ENCODE measurements around the gene NEK8. TPM values are rescaled to one million over a fixed set of nuclear protein-coding genes. Genes with fewer than 3 reads are reported as not detected.

The NEK8 gene
- total RNA-seq, 1 donor from 2014 or later = 29.7 TPM

- Mint-ChIP-seq H3K4me3 (no peak overlapping the region), H3K27ac (no peak overlapping the region), H3K36me3 (ENCODE audit: low read depth) (peaks cover 13% of the 10 kb centered on the region), H3K9me3 (no peaks in the 10 kb centered on the region), H3K4me1 (peaks cover 17% of the 10 kb centered on the region), H3K27me3 (no peaks in the 10 kb centered on the region)
- intact Hi-C loops (cut with micrococcal nuclease) = no loop called here
- CTCF ChIA-PET = no interaction called here
- ATAC-seq (ENCODE audit: low read depth) (no peak), DNase-seq (no peak)
- no peak for TF ChIP-seq CTCF (IDR thresholded peaks at IDR 0.05)
- POLR2A ChIA-PET = no interaction called here
Observed at GRCh38 chr17:28783161-28783560, 54.6 kb downstream of the NEK8 start.

- DNase-seq (no peak), ATAC-seq (ENCODE audit: low read depth) (no peak)
- Mint-ChIP-seq H3K9me3 (no peaks in the 10 kb centered on the region), H3K36me3 (ENCODE audit: low read depth) (peaks cover 9% of the 10 kb centered on the region), H3K27ac (no peak overlapping the region), H3K27me3 (no peaks in the 10 kb centered on the region), H3K4me3 (no peak overlapping the region), H3K4me1 (no peaks in the 10 kb centered on the region)
- ChIA-PET POLR2A (no interaction called here), CTCF (interaction anchor here (1.8 kb wide), 1 partner anchor 24 kb away, joined by 6 read pairs; no protein-coding TSS in a partner anchor)
- TF ChIP-seq CTCF (IDR thresholded peaks at IDR 0.05) = no peak
- intact Hi-C loops (cut with micrococcal nuclease) = no loop called here
Observed at GRCh38 chr17:28788100-28788499, 59.5 kb downstream of the NEK8 start.

Other genes with a start within 250 kb of the NEK8 start
- gene FOXN1, start 222.4 kb upstream of the NEK8 start, total RNA-seq = not detected in 2 replicates
- 426 and 437 TPM in 2 replicates for gene UNC119, start 176.2 kb upstream of the NEK8 start, total RNA-seq
- gene PIGS, start 157.3 kb upstream of the NEK8 start, total RNA-seq = 86.4 and 92.2 TPM in 2 replicates
- 73.4 and 75.0 TPM in 2 replicates for gene ALDOC, start 151.9 kb upstream of the NEK8 start, total RNA-seq
- 14.6 and 15.8 TPM in 2 replicates for gene SPAG5, start 129.8 kb upstream of the NEK8 start, total RNA-seq
- 21.0 and 26.8 TPM in 2 replicates for gene RSKR, start 114.6 kb upstream of the NEK8 start, total RNA-seq
- gene BLTP2, start 83.6 kb upstream of the NEK8 start, total RNA-seq = 162 and 182 TPM in 2 replicates
- gene SDF2, start 66.9 kb upstream of the NEK8 start, total RNA-seq = 36.1 and 47.7 TPM in 2 replicates
- gene SUPT6H, start 66.6 kb upstream of the NEK8 start, total RNA-seq = 77.1 and 92.4 TPM in 2 replicates
- gene PROCA1, start 16.9 kb upstream of the NEK8 start, total RNA-seq = 9.1 and 11.0 TPM in 2 replicates
- gene RAB34, start 10.9 kb upstream of the NEK8 start, total RNA-seq = 21.3 and 23.9 TPM in 2 replicates
- 3,189 and 3,657 TPM in 2 replicates for gene RPL23A, start 8.8 kb upstream of the NEK8 start, total RNA-seq
- gene TLCD1, start 2.6 kb upstream of the NEK8 start, total RNA-seq = 40.7 and 41.0 TPM in 2 replicates
- gene TRAF4, start 15.2 kb downstream of the NEK8 start, total RNA-seq = 754 and 903 TPM in 2 replicates
- gene FAM222B, start 114.0 kb downstream of the NEK8 start, total RNA-seq = 15.6 and 16.0 TPM in 2 replicates
- gene ERAL1, start 126.2 kb downstream of the NEK8 start, total RNA-seq = 47.6 and 49.2 TPM in 2 replicates
- 303 and 321 TPM in 2 replicates for gene FLOT2, start 168.9 kb downstream of the NEK8 start, total RNA-seq
- 32.0 and 39.6 TPM in 2 replicates for gene DHRS13, start 174.3 kb downstream of the NEK8 start, total RNA-seq
- gene PHF12, start 222.7 kb downstream of the NEK8 start, total RNA-seq = 89.2 and 96.5 TPM in 2 replicates